ENCODE results near the gene CHRM5. TPM values are rescaled to one million over a fixed set of nuclear protein-coding genes. Genes with fewer than 3 reads are reported as not detected.

CHRM5 gene
- 0.03 TPM in 1 of 2 replicates, not detected in the other for total RNA-seq (2014; rRNA removed; shearing (Covaris generic))
- polyA plus RNA-seq (2015; cell fraction: cytosol; rRNA removed): not detected in 2 replicates
- polyA plus RNA-seq (2015; cell fraction: nucleus; rRNA removed): not detected in 2 replicates

GRCh38 chr15:33968224-33968623, at the start of gene CHRM5:
CHRM5 (plus strand) TSS chr15:33968497; CDS start chr15:34062718, 94,221 bp downstream.
- no peak for DNase-seq (ENCODE audit: low read depth)

- no peak for DNase-seq (ENCODE audit: low read depth)
Measured at GRCh38 chr15:33923446-33923845, 44.9 kb upstream of the CHRM5 start.

GRCh38 chr15:33926260-33926659, 42.0 kb upstream of the CHRM5 start:
- DNase-seq (ENCODE audit: low read depth): no peak

- no peak for DNase-seq (ENCODE audit: low read depth)
Measured at GRCh38 chr15:33932734-33933133, 35.6 kb upstream of the CHRM5 start.

- DNase-seq (ENCODE audit: low read depth): peak; percentile 7
Measured at GRCh38 chr15:33934396-33934795, 33.9 kb upstream of the CHRM5 start.

GRCh38 chr15:33934921-33935320, 33.4 kb upstream of the CHRM5 start:
- no peak for DNase-seq (ENCODE audit: low read depth)

GRCh38 chr15:33941279-33942063, 26.8 kb upstream of the CHRM5 start:
- DNase-seq (ENCODE audit: low read depth): no peak

GRCh38 chr15:33946152-33946551, 22.1 kb upstream of the CHRM5 start:
- DNase-seq (ENCODE audit: low read depth): no peak

GRCh38 chr15:33955945-33956344, 12.4 kb upstream of the CHRM5 start:
- DNase-seq (ENCODE audit: low read depth): no peak

GRCh38 chr15:33956397-33956796, 11.9 kb upstream of the CHRM5 start:
- DNase-seq (ENCODE audit: low read depth): no peak

GRCh38 chr15:33959844-33960548, 8.3 kb upstream of the CHRM5 start:
- no peak for DNase-seq (ENCODE audit: low read depth)

- no peak for DNase-seq (ENCODE audit: low read depth)
Measured at GRCh38 chr15:33960549-33960935, 7.8 kb upstream of the CHRM5 start.

GRCh38 chr15:33963831-33964664, 4.2 kb upstream of the CHRM5 start:
- peak; percentile 40 for DNase-seq (ENCODE audit: low read depth)

GRCh38 chr15:33964665-33965040, 3.6 kb upstream of the CHRM5 start:
- DNase-seq (ENCODE audit: low read depth): no peak

- no peak for DNase-seq (ENCODE audit: low read depth)
Measured at GRCh38 chr15:33968821-33969220, 524 bp downstream of the CHRM5 start.

GRCh38 chr15:33971811-33972210, 3.5 kb downstream of the CHRM5 start:
- DNase-seq (ENCODE audit: low read depth): no peak

GRCh38 chr15:33975022-33975565, 6.8 kb downstream of the CHRM5 start:
- peak; percentile 4 for DNase-seq (ENCODE audit: low read depth)

GRCh38 chr15:33980159-33980558, 11.9 kb downstream of the CHRM5 start:
- no peak for DNase-seq (ENCODE audit: low read depth)

GRCh38 chr15:33982516-33982915, 14.2 kb downstream of the CHRM5 start:
- DNase-seq (ENCODE audit: low read depth): no peak

GRCh38 chr15:33985287-33985686, 17.0 kb downstream of the CHRM5 start:
- DNase-seq (ENCODE audit: low read depth): peak; percentile 27

- no peak for DNase-seq (ENCODE audit: low read depth)
Measured at GRCh38 chr15:33985751-33986150, 17.5 kb downstream of the CHRM5 start.
